ENCODE results near the gene IL25.

Gene IL25

GRCh38 chr14:23365036-23365731 lies 7.4 kb upstream of the IL25 start, which contains the start of gene EFS:
Gene EFS (minus strand): TSS chr14:23365172. CDS start chr14:23365025, 147 bp downstream.
- Histone ChIP-seq H3K27ac (peak within 1 kb of the TSS; percentile 90 to 99), H3K4me3 (peak within 1 kb of the TSS; percentile 85)
- DNase-seq (ENCODE audit: low spot score) = no peak
- no peak for TF ChIP-seq CTCF (IDR thresholded peaks at IDR 0.05)

DNA sequence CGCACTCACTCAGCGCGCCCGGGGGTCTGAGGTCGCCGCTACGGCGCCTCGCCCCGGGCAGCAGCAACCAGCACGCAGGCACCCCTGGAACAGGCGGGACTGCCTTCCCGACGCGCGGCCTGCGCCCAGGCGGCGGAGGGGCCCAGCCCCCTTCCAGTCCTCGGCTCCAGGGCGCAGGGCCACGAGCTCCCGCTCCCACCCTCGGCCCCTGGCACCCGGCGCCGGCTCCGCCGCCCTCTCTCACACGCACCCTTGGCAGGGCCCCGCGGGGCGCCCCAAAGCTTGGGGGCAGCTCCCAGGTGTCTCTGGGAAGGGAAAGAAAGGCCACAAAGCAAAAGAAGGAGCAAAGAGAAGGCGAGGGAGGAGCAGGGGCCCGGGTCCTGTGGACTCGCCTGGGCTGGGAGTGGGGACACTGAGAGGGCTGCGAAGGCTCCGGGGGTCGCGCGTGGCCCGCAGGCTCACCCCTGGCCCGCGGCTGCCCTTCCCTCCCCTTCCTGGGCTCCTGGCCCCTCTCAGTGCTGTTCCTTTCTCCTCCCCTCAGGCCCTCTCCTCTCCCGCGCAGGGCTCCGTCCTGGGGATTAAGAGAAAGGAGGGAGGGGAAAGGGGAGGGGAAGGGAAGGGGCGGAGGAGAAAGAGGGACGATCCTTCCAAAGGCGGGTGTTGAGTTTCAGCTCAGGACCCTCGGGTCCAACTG lies 6.7 kb upstream of the IL25 start:
- Histone ChIP-seq H3K27ac (peak overlapping the region; percentile 90 to 99), H3K4me3 (peak overlapping the region; percentile 85)
- DNase-seq (ENCODE audit: low spot score) = no peak
- no peak for TF ChIP-seq CTCF (IDR thresholded peaks at IDR 0.05)

DNA sequence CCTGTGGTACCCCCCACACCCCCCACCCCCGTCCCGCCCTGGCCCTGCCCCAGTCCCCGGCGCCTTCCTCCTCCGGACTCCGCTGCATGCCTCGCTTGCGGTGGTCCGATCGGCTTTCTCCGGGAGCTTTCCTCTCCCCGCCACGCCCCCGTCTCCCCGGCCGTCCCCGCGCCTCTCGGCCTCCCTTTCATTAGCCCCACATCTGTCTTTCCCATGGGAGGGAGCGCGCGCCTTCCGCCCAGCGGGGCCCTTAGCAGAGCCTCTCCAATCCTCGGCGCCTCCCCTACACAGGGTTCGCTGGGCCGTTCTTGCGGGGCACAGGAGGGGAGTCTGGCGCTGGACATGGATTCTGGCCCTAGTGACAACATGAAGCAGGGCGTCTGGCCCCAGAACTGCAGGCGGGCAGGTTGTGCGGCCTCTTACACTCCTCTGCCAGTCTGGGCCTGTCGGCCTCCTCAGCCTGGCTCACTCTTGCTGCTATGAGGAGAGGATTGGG lies 6.1 kb upstream of the IL25 start:
- Histone ChIP-seq H3K27ac (peak overlapping the region; percentile 90 to 99), H3K4me3 (peak overlapping the region; percentile 85)
- TF ChIP-seq CTCF (IDR thresholded peaks at IDR 0.05) = no peak
- DNase-seq (ENCODE audit: low spot score) = peak; percentile 87

- Histone ChIP-seq H3K4me3 (no peak overlapping the region), H3K27ac (no peak overlapping the region)
- no peak for TF ChIP-seq CTCF (IDR thresholded peaks at IDR 0.05)
- DNase-seq (ENCODE audit: low spot score) = no peak
Measured at GRCh38 chr14:23370221-23370620, 2.4 kb upstream of the IL25 start.

DNA sequence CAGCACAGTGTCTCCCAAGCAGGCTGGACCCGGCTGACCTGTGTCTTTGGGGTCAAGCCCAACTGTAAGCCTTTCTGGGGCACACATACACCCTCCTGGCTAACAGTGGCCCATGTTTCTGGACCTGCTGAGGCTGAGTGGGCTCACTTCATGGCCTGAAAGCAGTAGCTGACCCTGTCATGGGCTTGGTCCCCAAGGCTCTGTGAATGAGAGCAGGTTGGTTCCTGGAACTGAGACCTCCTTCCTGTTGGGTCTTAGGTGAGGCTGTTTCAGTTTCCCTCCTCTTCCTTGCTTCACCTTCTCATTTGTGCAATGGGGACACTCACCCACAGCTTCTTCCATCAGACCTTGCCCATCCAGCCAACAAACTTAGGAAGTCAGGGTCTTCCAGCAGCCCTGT lies 744 bp upstream of the IL25 start:
- no peak overlapping the region for H3K4me3 ChIP-seq
- no peak for TF ChIP-seq CTCF (IDR thresholded peaks at IDR 0.05)
- DNase-seq (ENCODE audit: low spot score) = no peak
- no peak overlapping the region for H3K27ac ChIP-seq

DNA sequence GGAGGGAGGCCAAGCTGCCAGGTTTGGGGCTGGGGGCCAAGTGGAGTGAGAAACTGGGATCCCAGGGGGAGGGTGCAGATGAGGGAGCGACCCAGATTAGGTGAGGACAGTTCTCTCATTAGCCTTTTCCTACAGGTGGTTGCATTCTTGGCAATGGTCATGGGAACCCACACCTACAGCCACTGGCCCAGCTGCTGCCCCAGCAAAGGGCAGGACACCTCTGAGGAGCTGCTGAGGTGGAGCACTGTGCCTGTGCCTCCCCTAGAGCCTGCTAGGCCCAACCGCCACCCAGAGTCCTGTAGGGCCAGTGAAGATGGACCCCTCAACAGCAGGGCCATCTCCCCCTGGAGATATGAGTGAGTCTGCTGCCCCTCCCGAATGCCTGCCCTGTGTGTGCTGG lies 432 bp downstream of the IL25 start:
- H3K4me3 ChIP-seq = no peak overlapping the region
- no peak overlapping the region for H3K27ac ChIP-seq
- DNase-seq (ENCODE audit: low spot score) = no peak
- TF ChIP-seq CTCF (IDR thresholded peaks at IDR 0.05) = no peak
